HL-60 (cell line): Measurements from ENCODE around the gene SCN3A.

ENCODE experiments used
- GABPA ChIP-seq: IDR thresholded peaks from 2 replicates; pipeline ENCODE4 v1.6.1; 2012; ENCODE audit warnings: low read depth
- POLR2AphosphoS5 ChIP-seq: IDR thresholded peaks from 2 replicates; pipeline ENCODE4 v1.6.1; 2012; ENCODE audit warnings: low read depth
- TF ChIP-seq, protein P1 (sequence below): IDR thresholded peaks from one replicate; pipeline ENCODE4 v1.5.1; 2011; ENCODE audit warnings: low read length, control low read depth, inconsistent platforms; ENCODE audit not compliant: insufficient read depth
- TF ChIP-seq, protein P2 (sequence below): IDR thresholded peaks from 2 replicates; pipeline ENCODE4 v1.6.1; 2012; ENCODE audit warnings: low read depth; ENCODE audit not compliant: insufficient replicate concordance

GRCh38 chr2:165182029-165182428, 21.8 kb downstream of the SCN3A start:
- TF ChIP-seq, protein P1, sequence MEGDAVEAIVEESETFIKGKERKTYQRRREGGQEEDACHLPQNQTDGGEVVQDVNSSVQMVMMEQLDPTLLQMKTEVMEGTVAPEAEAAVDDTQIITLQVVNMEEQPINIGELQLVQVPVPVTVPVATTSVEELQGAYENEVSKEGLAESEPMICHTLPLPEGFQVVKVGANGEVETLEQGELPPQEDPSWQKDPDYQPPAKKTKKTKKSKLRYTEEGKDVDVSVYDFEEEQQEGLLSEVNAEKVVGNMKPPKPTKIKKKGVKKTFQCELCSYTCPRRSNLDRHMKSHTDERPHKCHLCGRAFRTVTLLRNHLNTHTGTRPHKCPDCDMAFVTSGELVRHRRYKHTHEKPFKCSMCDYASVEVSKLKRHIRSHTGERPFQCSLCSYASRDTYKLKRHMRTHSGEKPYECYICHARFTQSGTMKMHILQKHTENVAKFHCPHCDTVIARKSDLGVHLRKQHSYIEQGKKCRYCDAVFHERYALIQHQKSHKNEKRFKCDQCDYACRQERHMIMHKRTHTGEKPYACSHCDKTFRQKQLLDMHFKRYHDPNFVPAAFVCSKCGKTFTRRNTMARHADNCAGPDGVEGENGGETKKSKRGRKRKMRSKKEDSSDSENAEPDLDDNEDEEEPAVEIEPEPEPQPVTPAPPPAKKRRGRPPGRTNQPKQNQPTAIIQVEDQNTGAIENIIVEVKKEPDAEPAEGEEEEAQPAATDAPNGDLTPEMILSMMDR = no peak
- TF ChIP-seq GABPA (no peak), POLR2AphosphoS5 (no peak)
- TF ChIP-seq, protein P2, sequence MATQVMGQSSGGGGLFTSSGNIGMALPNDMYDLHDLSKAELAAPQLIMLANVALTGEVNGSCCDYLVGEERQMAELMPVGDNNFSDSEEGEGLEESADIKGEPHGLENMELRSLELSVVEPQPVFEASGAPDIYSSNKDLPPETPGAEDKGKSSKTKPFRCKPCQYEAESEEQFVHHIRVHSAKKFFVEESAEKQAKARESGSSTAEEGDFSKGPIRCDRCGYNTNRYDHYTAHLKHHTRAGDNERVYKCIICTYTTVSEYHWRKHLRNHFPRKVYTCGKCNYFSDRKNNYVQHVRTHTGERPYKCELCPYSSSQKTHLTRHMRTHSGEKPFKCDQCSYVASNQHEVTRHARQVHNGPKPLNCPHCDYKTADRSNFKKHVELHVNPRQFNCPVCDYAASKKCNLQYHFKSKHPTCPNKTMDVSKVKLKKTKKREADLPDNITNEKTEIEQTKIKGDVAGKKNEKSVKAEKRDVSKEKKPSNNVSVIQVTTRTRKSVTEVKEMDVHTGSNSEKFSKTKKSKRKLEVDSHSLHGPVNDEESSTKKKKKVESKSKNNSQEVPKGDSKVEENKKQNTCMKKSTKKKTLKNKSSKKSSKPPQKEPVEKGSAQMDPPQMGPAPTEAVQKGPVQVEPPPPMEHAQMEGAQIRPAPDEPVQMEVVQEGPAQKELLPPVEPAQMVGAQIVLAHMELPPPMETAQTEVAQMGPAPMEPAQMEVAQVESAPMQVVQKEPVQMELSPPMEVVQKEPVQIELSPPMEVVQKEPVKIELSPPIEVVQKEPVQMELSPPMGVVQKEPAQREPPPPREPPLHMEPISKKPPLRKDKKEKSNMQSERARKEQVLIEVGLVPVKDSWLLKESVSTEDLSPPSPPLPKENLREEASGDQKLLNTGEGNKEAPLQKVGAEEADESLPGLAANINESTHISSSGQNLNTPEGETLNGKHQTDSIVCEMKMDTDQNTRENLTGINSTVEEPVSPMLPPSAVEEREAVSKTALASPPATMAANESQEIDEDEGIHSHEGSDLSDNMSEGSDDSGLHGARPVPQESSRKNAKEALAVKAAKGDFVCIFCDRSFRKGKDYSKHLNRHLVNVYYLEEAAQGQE = no peak
